SK-N-SH treated with all-trans-retinoic acid at 6 μM for 48 hours (cell line): Measurements from ENCODE around the gene DPYSL5.
"Not testable (repeated sequence)": the region's sequence is repeated elsewhere in the genome, so short reads cannot be mapped to it uniquely, and the experiment has no call there.

Experiments
- BACH2 ChIP-seq: fragments of 250-450 bp; sonication (Bioruptor Pico); IDR thresholded peaks from 2 replicates; pipeline ENCODE4 v1.9.0; 2021; ENCODE audit warnings: mild to moderate bottlenecking, borderline replicate concordance
- TOX ChIP-seq: fragments of 250-450 bp; sonication (Bioruptor Pico); IDR thresholded peaks from 2 replicates; pipeline ENCODE4 v1.8.0; 2021; ENCODE audit warnings: mild to moderate bottlenecking, moderate library complexity, borderline replicate concordance
- ZNF70 ChIP-seq: fragments of 450-650 bp; formaldehyde crosslinking; IDR thresholded peaks from 2 replicates; pipeline ENCODE4 v1.5.0; 2020; ENCODE audit warnings: mild to moderate bottlenecking, moderate library complexity

- TF ChIP-seq BACH2 (CRISPR knock-in tag); TOX; ZNF70 (CRISPR knock-in tag): not testable (repeated sequence)
Observed at GRCh38 chr2:26882220-26882619, 34.3 kb downstream of the DPYSL5 start.
